IMR-90 (cell line): ENCODE results near the gene EVL. TPM values are rescaled to one million over a fixed set of nuclear protein-coding genes. Genes with fewer than 3 reads are reported as not detected.
"Not testable (repeated sequence)": the region's sequence is repeated elsewhere in the genome, so short reads cannot be mapped to it uniquely, and the experiment has no call there.

Source experiments
- ATAC-seq: fragments of 200-7000 bp; cut with Tn5 transposase; 2 replicates; pipeline ENCODE4 v1.9.1; 2020; ENCODE audit warnings: low read depth, mild to moderate bottlenecking, moderate library complexity
- BruUV-seq: library from RNA; stranded (reverse); fragments of 400-500 nt; replicated peaks from 2 replicates; lab custom pipeline; 2021; lab: Mats Ljungman, UMichigan
- CTCF ChIA-PET: fragments of 300-600 bp; formaldehyde crosslinking; extraction: SDS; loops from one replicate; lab custom pipeline; 2021; ENCODE audit warnings: antibody characterized with exemption; lab: Yijun Ruan, JAX
- POLR2A ChIA-PET: fragments of 300-600 bp; sonication (Branson Sonifier 250); formaldehyde crosslinking; loops from one replicate; lab custom pipeline; 2022; ENCODE audit warnings: antibody characterized with exemption; ENCODE audit not compliant: unreplicated experiment; lab: Charles Lee
- DNase-seq: peaks from one replicate; pipeline ENCODE4 v3.0.0; 2013
- H2AFZ ChIP-seq: replicated peaks from 2 replicates; pipeline ENCODE3; 2013; ENCODE audit warnings: low read length, mild to moderate bottlenecking; ENCODE audit not compliant: poor library complexity
- H2AK5ac ChIP-seq: 2 replicates; pipeline ENCODE4 v1.6.1; 2013; ENCODE audit warnings: low read depth, low read length, inconsistent platforms
- H2AK9ac ChIP-seq: replicated peaks from 2 replicates; pipeline ENCODE3; 2013; ENCODE audit warnings: mild to moderate bottlenecking, low read depth, low read length, moderate library complexity; ENCODE audit not compliant: poor library complexity
- H2BK120ac ChIP-seq: 2 replicates; pipeline ENCODE4 v1.6.1; 2013; ENCODE audit warnings: low read depth, low read length, inconsistent platforms
- H2BK15ac ChIP-seq: 3 replicates; pipeline ENCODE4 v1.6.1; 2013; ENCODE audit warnings: low read depth, low read length, inconsistent platforms
- H2BK20ac ChIP-seq: 2 replicates; pipeline ENCODE4 v1.6.1; 2013; ENCODE audit warnings: low read depth, mild to moderate bottlenecking, inconsistent platforms, low read length, moderate library complexity
- H2BK5ac ChIP-seq: 2 replicates; pipeline ENCODE4 v1.6.1; 2013; ENCODE audit warnings: mild to moderate bottlenecking, low read depth, low read length, inconsistent platforms; ENCODE audit not compliant: poor library complexity, severe bottlenecking
- H3K14ac ChIP-seq: replicated peaks from 2 replicates; pipeline ENCODE4 v1.6.1; 2013; ENCODE audit warnings: low read depth, low read length, inconsistent platforms
- H3K18ac ChIP-seq: 2 replicates; pipeline ENCODE4 v1.6.1; 2013; ENCODE audit warnings: low read depth, low read length, control low read depth
- H3K23ac ChIP-seq: 2 replicates; pipeline ENCODE4 v1.6.1; 2013; ENCODE audit warnings: low read depth, low read length, inconsistent platforms
- H3K27ac ChIP-seq: 2 replicates; pipeline ENCODE4 v1.5.1; 2013; ENCODE audit warnings: mild to moderate bottlenecking, control low read depth, low read length; ENCODE audit not compliant: insufficient read depth
- H3K27me3 ChIP-seq: 2 replicates; pipeline ENCODE4 v1.6.1; 2013; ENCODE audit warnings: low read length; ENCODE audit not compliant: control insufficient read depth, insufficient read depth
- H3K36me3 ChIP-seq: 2 replicates; pipeline ENCODE4 v1.6.1; 2013; ENCODE audit warnings: low read length, mixed read lengths; ENCODE audit not compliant: control insufficient read depth, insufficient read depth
- H3K4ac ChIP-seq: 2 replicates; pipeline ENCODE4 v1.6.1; 2013; ENCODE audit warnings: low read depth, low read length, inconsistent platforms
- H3K4me1 ChIP-seq: 2 replicates; pipeline ENCODE4 v1.6.1; 2013; ENCODE audit warnings: low read length, mixed read lengths; ENCODE audit not compliant: control insufficient read depth, insufficient read depth
- H3K4me2 ChIP-seq: 2 replicates; pipeline ENCODE4 v1.6.1; 2013; ENCODE audit warnings: low read depth, mild to moderate bottlenecking, control low read depth, low read length, moderate library complexity
- H3K4me3 ChIP-seq: 2 replicates; pipeline ENCODE4 v1.5.1; 2013; ENCODE audit warnings: low read depth, mild to moderate bottlenecking, control low read depth, low read length, moderate library complexity; ENCODE audit not compliant: insufficient read depth
- H3K56ac ChIP-seq: 2 replicates; pipeline ENCODE4 v1.6.1; 2013; ENCODE audit warnings: low read length, inconsistent platforms; ENCODE audit not compliant: insufficient read depth; ENCODE audit errors: extremely low read depth
- H3K79me1 ChIP-seq, 2 experiments: 2 replicates each; pipeline ENCODE4 v1.6.1; 2013; ENCODE audit warnings: low read length in 2 of 2, inconsistent platforms in 1 of 2, low read depth in 1 of 2
- H3K9ac ChIP-seq: 2 replicates; pipeline ENCODE4 v1.6.1; 2013; ENCODE audit warnings: low read depth, low read length, control low read depth
- H3K9me1 ChIP-seq: 2 replicates; pipeline ENCODE4 v1.6.1; 2013; ENCODE audit warnings: low read length, inconsistent platforms; ENCODE audit not compliant: insufficient read depth
- H3K9me3 ChIP-seq: 2 replicates; pipeline ENCODE4 v1.6.1; 2013; ENCODE audit warnings: low read length; ENCODE audit not compliant: control insufficient read depth, insufficient read depth
- H4K20me1 ChIP-seq: 2 replicates; pipeline ENCODE4 v1.6.1; 2013; ENCODE audit warnings: low read length, inconsistent platforms; ENCODE audit not compliant: insufficient read depth
- H4K5ac ChIP-seq: 2 replicates; pipeline ENCODE4 v1.6.1; 2013; ENCODE audit warnings: mild to moderate bottlenecking, low read depth, low read length, control low read depth
- H4K8ac ChIP-seq, 2 experiments: 2 replicates each; pipeline ENCODE4 v1.6.1; 2013; ENCODE audit warnings: low read depth in 2 of 2, low read length in 2 of 2, control low read depth in 1 of 2, inconsistent platforms in 1 of 2
- H4K91ac ChIP-seq: 2 replicates; pipeline ENCODE4 v1.6.1; 2013; ENCODE audit warnings: low read depth, low read length, inconsistent platforms; ENCODE audit not compliant: insufficient read depth
- WGBS, 2 experiments: methylation state at CpG; one replicate each; pipeline versions ENCODE4 v1.1.5 to v1.1.7; 2013; ENCODE audit warnings: missing lambda C conversion rate in 2 of 2; ENCODE audit not compliant: insufficient read length in 1 of 2; ENCODE audit errors: extremely low coverage in 2 of 2; 5-methylcytosine and 5-hydroxymethylcytosine counted together
- dilution Hi-C: fragments of 300-500 bp; cut with HindIII; formaldehyde crosslinking; loops from one replicate; pipeline ENCODE4 v1.14.3; 2018; ENCODE audit warnings: low sequenced_read_pairs; ENCODE audit not compliant: unreplicated experiment
- in situ Hi-C: fragments of 300-500 bp; cut with MboI; formaldehyde crosslinking; loops from 3 replicates; pipeline ENCODE4 v1.14.3; 2019; ENCODE audit warnings: low sequenced_read_pairs, inconsistent platforms, mixed read lengths
- intact Hi-C: fragments of 100-400 bp; cut with micrococcal nuclease; formaldehyde crosslinking; loops from 2 replicates; pipeline ENCODE4 v1.10.0; 2022
- polyA plus RNA-seq, 3 experiments: library from polyadenylated mRNA; depleted of rRNA; stranded (reverse); fragments of >200 nt; gene quantifications; 2 replicates each; pipeline ENCODE4 v1.2.3, GENCODE V29; 2012; ENCODE audit warnings: low replicate concordance in 1 of 3
- total RNA-seq: library from RNA; depleted of rRNA; stranded (reverse); fragments of >200 nt; gene quantifications from 2 replicates; pipeline ENCODE4 v1.2.3, GENCODE V29; 2012

EVL gene
- total and polyA plus RNA-seq, 2 of the 4 experiments (the other 2 are of a cell fraction) = 7.2 to 36.5 TPM

DNA sequence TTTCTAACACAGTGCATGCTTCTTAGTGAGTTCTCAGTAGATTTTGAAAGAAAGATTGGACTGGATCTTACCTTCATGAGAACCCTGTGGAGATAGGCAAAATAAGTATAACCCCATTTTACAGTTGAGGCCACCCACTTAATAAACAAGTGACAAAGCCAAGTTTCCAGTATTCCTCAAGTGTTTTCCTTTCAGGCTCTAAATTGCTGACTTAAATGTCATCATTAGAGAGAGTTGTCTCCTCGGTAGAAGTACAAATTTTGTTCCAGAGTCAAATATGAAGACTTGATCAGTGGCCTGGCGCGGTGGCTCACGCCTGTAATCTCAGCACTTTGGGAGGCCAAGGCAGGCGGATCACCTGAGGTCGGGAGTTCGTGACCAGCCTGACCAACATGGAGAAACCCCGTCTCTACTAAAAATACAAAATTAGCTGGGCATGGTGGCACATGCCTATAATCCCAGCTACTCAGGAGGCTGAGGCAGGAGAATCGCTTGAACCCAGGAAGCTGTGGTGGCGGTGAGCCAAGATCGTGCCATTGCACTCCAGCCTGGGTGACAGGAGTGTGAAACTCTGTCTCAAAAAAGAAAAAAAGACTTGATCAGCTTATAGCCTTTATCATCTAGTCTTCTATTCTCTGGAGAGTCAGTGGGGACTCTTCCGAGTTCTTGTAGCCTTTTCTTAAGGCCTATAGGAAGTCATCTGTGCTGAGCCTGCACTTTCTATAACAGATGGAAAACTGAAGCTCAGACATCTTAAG is 708 bp upstream of the EVL start:
- H4K91ac ChIP-seq, H2BK20ac ChIP-seq, H3K14ac ChIP-seq, intact Hi-C loops, H3K4me2 ChIP-seq, H3K4ac ChIP-seq, H2BK15ac ChIP-seq, H3K9me3 ChIP-seq, CTCF ChIA-PET, H2BK5ac ChIP-seq, BruUV-seq, H3K27me3 ChIP-seq, H4K5ac ChIP-seq, dilution Hi-C loops, in situ Hi-C loops, H3K9me1 ChIP-seq, H3K9ac ChIP-seq, H2AK9ac ChIP-seq, DNase-seq, H2AFZ ChIP-seq, H3K56ac ChIP-seq, H2BK120ac ChIP-seq, H4K8ac ChIP-seq, POLR2A ChIA-PET, H3K23ac ChIP-seq, H3K18ac ChIP-seq, H3K27ac ChIP-seq, H4K20me1 ChIP-seq, H3K4me3 ChIP-seq, H3K4me1 ChIP-seq, ATAC-seq, H3K36me3 ChIP-seq, H2AK5ac ChIP-seq: not testable (repeated sequence)
- WGBS, 2 experiments = no CpG with 5 or more reads among the region's 12 CpGs
- H3K79me1 ChIP-seq = peaks cover 3 to 12% of the 10 kb centered on the region in 2 experiments; a peak in 3 of 4 replicates
